Measurements from ENCODE around the gene ZC3H4.
"Not testable (repeated sequence)": the region's sequence is repeated elsewhere in the genome, so short reads cannot be mapped to it uniquely, and the experiment has no call there.

Gene ZC3H4

DNA sequence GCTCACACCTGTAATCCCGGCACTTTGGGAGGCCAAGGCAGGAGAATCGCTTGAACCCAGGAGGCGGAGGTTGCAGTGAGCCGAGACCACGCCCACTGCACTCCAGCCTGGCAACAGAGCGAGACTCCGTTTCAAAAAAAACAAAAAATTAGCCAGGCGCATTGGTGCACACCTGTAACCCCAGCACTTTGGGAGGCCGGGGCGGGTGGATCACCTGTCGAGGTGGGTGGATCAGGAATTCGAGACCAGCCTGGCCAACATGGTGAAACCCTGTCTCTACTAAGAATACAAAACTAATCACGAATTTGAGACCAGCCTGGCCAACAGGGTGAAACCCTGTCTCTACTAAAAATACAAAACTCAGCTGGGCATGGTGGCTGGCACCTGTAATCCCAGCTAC is 35.2 kb downstream of the ZC3H4 start:
- DNase-seq: not testable (repeated sequence)

DNA sequence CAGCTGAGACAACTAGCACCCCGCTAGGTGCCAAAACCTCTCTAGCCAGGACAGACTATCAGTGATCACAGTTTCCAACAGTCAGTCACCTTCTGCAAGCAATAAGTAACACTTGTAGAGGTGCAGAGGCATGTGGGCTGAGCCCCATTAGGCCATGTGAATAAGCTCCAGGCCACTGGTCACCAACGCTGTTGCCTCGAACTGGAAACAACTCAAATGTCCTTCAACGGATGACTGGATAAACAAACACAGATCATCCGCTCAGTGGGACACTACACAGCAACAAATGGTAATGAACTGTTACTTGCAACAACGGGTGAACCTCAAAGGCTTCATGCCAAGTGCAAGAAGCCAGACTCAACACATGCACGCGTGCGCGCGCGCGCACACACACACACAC is 37.6 kb downstream of the ZC3H4 start:
- DNase-seq: no peak

DNA sequence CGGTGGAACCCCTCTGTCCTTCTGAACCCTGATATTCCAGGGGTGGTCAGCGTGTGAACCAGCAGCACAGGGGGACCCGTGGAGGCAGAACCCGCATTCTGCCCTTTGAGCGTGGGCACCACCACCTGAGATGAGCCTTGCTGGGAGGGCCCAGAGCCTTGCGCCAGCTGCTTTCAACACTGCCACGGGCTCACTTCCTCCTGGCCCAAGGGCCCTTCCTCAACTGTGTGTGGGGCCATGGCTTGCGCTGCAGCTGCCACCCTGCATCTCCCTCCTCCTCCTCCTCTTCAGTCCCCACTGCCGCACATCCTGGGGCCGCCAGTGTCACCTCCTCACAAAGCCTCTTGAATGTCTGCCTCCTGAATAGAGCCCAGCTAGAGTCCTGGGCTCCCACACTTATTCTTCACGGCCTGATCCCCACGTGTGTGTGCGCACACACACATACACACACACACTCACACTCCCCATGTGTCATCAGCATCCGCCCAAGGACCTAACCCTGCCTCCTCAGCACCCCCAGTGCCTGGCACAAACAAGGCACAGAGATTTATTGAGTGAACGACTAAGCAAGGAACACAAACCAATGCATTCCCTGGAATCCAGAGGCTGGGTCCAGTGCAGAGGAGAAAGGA is 38.3 kb downstream of the ZC3H4 start:
- DNase-seq: no peak

DNA sequence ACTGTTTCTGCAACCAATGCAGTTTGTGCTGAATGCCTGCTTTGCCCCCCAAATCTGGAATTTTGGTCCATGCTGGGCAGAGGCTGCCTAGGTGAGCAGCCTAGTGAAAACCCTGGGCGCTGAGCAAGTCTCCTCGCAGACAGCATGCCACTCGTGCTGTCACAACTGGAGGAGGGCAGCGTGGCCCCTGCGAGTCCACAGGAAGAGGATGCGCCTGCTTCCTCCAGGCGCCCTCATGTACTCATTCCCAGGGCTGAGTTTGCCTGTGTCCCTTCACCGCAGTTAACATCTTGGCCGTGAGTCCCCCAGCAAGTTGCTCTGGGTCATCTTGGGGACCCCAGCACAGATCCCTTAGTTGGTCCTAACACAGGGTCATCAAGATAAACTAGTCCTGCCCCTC is 39.0 kb downstream of the ZC3H4 start:
- no peak for DNase-seq

GRCh38 chr19:47073574-47073973 is 40.0 kb downstream of the ZC3H4 start:
- DNase-seq: no peak

DNA sequence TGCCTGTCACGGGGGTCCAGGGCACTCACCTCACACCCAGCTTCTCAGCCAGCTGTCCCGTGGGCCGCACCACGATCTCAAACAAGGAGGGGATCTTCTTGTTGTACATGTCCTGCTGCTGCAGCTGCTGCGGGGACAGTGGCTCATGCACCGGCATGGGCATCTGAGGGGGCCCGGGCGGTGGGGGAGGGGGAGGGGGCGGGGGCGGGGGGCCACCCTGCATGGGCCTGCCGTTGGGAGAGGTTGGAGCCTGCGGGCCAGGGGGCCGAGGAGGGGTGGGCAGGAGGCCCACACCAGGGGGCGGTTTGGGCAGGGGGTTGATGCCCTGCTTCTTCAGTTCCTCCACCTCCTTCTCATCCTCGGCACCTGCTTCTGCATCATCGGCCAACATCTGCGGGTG is 41.3 kb downstream of the ZC3H4 start:
- DNase-seq: no peak

GRCh38 chr19:47071731-47072130 is 41.8 kb downstream of the ZC3H4 start:
- no peak for DNase-seq

DNA sequence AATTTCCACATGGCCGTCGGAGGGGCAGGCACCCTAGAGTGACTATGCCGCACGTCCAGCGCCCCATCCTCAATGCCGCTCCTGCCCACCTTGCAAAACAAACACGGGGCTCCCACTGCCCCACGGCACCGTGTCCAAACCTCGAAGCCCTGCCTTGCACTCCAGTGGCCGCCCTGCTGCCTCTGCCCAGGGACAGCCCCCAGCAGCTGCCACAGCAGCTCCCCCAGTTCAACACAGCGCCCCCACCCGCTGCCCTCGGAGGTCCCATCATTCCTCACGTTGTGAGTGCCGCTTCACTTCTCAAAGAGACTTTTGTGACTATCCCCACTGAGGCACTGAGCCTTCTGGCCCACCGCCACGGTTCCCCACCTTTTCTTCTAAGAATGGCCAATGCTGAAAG is 42.8 kb downstream of the ZC3H4 start:
- DNase-seq: no peak

GRCh38 chr19:47069795-47070194 is 43.8 kb downstream of the ZC3H4 start:
- no peak for DNase-seq

- DNase-seq: no peak
Observed at GRCh38 chr19:47068876-47069406, 44.6 kb downstream of the ZC3H4 start.

- DNase-seq: no peak
Observed at GRCh38 chr19:47068246-47068645, 45.3 kb downstream of the ZC3H4 start.

DNA sequence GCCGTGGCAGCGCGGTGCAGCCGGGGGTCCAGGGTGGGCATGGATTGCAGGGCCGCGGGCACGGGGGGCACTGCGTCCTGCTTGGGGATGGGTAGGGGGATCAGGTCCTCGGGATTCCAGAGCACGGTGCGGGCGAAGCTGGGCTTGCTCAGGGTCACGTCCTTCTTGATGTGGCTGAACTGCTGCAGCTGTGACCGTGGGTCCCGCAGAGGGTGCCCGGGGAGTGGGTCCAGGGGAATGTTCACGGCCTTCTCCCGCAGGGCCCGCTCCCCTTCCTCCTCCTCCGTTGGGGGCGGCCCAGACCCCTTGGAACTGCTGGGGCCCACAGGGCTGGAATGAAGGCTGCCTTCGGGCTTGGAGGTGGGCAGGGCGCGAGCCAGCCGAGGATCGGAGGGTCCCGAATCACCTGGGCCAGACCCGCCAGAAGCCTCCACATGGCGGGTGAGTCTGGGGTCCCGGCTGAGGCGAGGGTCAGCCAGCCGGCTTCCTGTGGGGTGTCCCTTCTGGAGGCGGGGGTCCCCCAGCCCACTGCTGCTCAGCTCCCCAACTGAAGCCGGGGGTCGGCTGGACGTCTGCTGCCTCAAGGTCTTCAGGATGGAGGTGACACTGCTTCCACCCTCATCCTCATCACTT is 46.2 kb downstream of the ZC3H4 start:
- no peak for DNase-seq

- no peak for DNase-seq
Observed at GRCh38 chr19:47066376-47067214, 47.0 kb downstream of the ZC3H4 start.

GRCh38 chr19:47065242-47065641 is 48.3 kb downstream of the ZC3H4 start:
- DNase-seq: no peak

DNA sequence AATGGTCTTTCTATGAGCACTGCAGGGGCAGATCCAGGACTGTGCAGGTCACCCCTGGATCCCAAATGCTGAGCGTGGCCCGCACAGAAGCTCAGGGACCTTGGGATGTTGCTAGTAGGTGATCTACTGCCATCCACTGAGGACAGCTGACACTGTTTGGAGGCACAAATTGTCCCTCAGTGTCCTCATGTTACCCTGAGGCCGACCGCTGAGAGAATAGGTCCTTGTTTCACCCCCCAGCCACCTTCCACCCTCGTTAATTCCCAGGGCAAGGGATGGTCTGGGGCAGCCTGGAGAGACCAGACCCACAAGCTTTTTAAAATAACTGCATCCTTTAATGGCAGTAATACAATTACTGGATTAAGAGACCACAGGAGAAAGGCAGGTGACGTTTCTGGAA is 49.7 kb downstream of the ZC3H4 start:
- DNase-seq: no peak

DNA sequence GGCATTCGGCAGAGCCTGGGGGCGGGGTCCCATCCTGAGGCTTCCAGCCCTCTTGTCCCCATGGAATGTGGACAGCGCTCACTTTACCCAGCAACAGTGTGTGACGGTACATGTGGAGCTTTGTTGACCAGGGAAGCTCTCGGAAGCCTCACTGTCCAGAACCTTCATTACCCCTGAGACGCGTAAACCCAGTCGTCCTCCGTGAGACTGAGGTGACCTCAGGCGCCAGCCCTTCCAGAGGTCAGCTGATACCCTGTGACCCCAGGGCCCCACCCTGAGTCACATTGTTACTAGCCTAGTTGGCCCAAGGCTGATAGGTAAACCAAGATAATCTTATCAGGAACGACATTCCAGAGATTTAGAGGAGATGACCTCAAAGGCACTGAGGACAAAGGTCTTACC is 55.0 kb downstream of the ZC3H4 start:
- no peak for DNase-seq

DNA sequence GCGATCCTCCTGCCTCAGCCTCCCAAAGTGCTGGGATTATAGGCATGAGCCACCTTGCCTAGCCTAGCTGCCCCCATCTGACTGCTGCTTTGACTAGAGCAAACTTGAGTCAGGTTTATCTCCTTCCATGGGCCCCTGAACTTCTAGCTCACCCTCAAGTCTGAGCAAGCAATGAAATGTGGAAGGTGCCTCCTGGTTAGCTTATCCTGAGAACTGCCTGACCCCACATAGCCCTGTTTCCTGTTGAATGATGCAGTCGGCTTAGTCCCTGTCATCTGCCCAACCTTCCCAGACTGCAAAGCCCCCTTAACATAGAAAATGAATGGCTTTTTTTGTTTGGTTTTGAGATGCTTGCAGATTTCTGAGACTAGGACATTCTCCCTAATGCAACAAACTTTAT is 56.2 kb downstream of the ZC3H4 start:
- no peak for DNase-seq

DNA sequence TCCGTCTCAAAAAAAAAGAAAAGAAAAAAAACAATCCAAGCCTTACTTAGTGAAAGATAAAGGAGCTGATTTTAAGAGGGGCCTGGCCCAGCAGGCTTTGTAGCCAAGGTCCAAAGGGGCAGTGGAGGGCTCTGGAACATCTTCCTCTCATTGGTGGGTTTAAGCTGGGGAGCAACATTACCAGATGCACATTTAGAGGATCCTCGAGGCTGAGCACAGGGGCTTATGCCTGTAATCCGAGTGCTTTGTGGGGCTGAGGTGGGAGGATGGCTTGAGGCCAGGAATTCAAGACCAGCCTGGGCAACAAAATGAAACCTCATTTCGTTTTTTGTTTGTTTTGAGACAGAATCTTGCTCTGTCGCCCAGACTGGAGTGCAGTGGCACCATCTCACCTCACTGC is 57.2 kb downstream of the ZC3H4 start:
- no peak for DNase-seq

DNA sequence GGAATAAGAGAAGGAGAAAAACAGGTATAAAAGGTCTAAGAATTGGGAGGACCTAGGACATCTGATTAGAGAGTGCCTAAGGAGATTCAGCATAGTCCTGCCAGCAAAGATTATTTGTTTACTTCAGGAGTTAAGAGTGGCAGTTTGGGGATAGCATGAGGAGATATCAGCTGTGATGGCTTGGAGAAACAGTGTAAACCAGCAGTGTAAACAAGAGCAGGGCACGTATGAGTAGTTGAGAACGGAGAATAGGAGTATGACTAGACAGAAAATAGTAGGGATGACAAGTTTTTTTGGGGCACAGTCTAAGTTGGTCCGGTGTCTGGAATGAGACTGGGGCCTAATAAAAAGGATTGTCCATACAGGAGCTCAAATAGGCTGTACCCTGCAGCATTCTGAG is 63.0 kb downstream of the ZC3H4 start:
- not testable (repeated sequence) for DNase-seq

DNA sequence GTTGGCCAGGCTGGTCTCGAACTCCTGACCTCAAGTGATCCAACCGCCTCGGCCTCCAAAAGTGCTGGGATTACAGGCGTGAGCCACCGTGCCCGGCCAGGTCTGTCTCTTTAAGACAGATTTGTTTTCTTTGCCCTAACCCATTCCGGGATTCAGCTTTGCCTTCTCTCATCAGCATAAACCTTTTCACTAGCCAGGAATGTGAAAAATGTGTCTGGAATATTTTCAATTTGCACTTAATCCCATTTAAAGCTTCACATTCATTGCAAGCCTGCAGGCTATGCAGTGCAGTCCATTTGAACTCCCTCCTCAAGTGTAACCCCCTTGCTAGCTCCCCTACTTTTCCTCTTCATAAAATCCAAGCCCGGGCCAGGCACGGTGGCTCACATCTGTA is 64.3 kb downstream of the ZC3H4 start:
- no peak for DNase-seq

GRCh38 chr19:47047763-47048405 is 65.7 kb downstream of the ZC3H4 start:
- DNase-seq: peak; percentile 68 to 69

- DNase-seq: no peak
Observed at GRCh38 chr19:47047272-47047762, 66.3 kb downstream of the ZC3H4 start.

- DNase-seq: no peak
Observed at GRCh38 chr19:47045867-47046470, 67.6 kb downstream of the ZC3H4 start.

All from stimulated activated CD4-positive, alpha-beta T cell treated with anti-CD3 and anti-CD28 coated beads, Interleukin-2, amount 100 ng/mL, for 48 hours (primary cell).